ENCODE data around the gene CCDC107. TPM values are rescaled to one million over a fixed set of nuclear protein-coding genes. Genes with fewer than 3 reads are reported as not detected.

Gene CCDC107
- total RNA-seq, 1 donor from 2014 or later: 52.2 TPM

- Mint-ChIP-seq H3K4me3 (ENCODE audit: unreplicated experiment) (no peak overlapping the region), H3K9me3 (ENCODE audit: low read depth) (no peaks in the 10 kb centered on the region), H3K27me3 (ENCODE audit: low read depth) (no peaks in the 10 kb centered on the region), H3K36me3 (ENCODE audit: low read depth) (peaks cover 10% of the 10 kb centered on the region), H3K4me1 (ENCODE audit: low read depth) (peaks cover 80% of the 10 kb centered on the region), H3K27ac (ENCODE audit: unreplicated experiment) (peak overlapping the region; percentile 63)
- TF ChIP-seq CTCF (IDR thresholded peaks at IDR 0.05): no peak
- no peak for DNase-seq (ENCODE audit: low spot score)
Observed at GRCh38 chr9:35661756-35662350, 3.8 kb downstream of the CCDC107 start.

GRCh38 chr9:35662437-35662836, 4.3 kb downstream of the CCDC107 start:
- Mint-ChIP-seq H3K27me3 (ENCODE audit: low read depth) (no peaks in the 10 kb centered on the region), H3K4me1 (ENCODE audit: low read depth) (peaks cover 74% of the 10 kb centered on the region), H3K9me3 (ENCODE audit: low read depth) (no peaks in the 10 kb centered on the region), H3K27ac (ENCODE audit: unreplicated experiment) (peak overlapping the region; percentile 63), H3K36me3 (ENCODE audit: low read depth) (peaks cover 10% of the 10 kb centered on the region), H3K4me3 (ENCODE audit: unreplicated experiment) (no peak overlapping the region)
- no peak for DNase-seq (ENCODE audit: low spot score)
- TF ChIP-seq CTCF (IDR thresholded peaks at IDR 0.05): no peak

GRCh38 chr9:35664531-35665470, 6.7 kb downstream of the CCDC107 start, which contains the start of gene ARHGEF39:
Gene ARHGEF39 (minus strand): TSS chr9:35665195. CDS start chr9:35665169, 26 bp downstream.
- Mint-ChIP-seq H3K9me3 (ENCODE audit: low read depth) (no peaks in the 10 kb centered on the region), H3K36me3 (ENCODE audit: low read depth) (peaks cover 10% of the 10 kb centered on the region), H3K27ac (ENCODE audit: unreplicated experiment) (peak within 1 kb of the TSS; percentile 69), H3K27me3 (ENCODE audit: low read depth) (no peaks in the 10 kb centered on the region), H3K4me1 (ENCODE audit: low read depth) (peaks cover 75% of the 10 kb centered on the region), H3K4me3 (ENCODE audit: unreplicated experiment) (peak within 1 kb of the TSS; percentile 73)
- peak; percentile 64 for TF ChIP-seq CTCF (IDR thresholded peaks at IDR 0.05)
- no peak for DNase-seq (ENCODE audit: low spot score)

DNA sequence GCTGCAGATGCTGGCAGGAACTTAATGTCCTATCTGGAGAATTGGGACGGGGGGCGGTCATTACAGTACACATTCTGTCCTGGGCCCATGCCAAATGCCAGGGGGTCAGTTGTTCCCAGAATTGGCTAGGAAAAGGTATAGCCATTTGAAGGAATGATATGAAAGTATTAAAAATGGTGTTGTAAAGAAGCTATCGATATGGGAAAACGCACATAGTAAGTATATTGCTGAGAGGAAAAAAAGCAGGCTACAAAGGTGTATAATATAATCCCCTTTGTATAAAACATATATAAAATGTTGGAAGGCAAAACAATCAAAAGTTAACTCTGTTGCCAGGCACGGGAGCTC, 7.4 kb downstream of the CCDC107 start:
- Mint-ChIP-seq H3K9me3 (ENCODE audit: low read depth) (no peaks in the 10 kb centered on the region), H3K4me3 (ENCODE audit: unreplicated experiment) (peak overlapping the region; percentile 73), H3K36me3 (ENCODE audit: low read depth) (peaks cover 10% of the 10 kb centered on the region), H3K27me3 (ENCODE audit: low read depth) (no peaks in the 10 kb centered on the region), H3K4me1 (ENCODE audit: low read depth) (peaks cover 70% of the 10 kb centered on the region), H3K27ac (ENCODE audit: unreplicated experiment) (peak overlapping the region; percentile 51)
- TF ChIP-seq CTCF (IDR thresholded peaks at IDR 0.05): no peak
- no peak for DNase-seq (ENCODE audit: low spot score)

DNA sequence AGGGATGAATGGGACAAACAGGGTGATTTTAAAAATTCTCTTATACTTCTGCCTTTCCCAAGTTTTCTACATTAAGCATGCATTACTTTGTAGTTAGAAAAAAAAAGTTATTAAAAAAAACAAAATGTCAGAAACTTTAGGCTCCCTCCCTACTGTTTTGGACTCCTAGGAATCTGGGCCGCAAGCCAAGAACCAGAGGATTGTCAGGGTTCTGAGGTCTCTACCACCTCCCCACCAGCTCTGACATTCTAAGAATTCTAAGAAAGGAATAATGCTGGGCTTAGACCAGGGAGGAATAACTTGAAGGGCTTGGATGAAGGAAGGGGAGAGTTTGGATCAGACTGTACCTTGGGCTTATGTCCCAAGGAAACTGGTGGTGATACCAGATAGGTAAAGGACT, 8.0 kb downstream of the CCDC107 start:
- no peak for DNase-seq (ENCODE audit: low spot score)
- TF ChIP-seq CTCF (IDR thresholded peaks at IDR 0.05): no peak
- Mint-ChIP-seq H3K27ac (ENCODE audit: unreplicated experiment) (peak overlapping the region; percentile 67), H3K4me1 (ENCODE audit: low read depth) (peaks cover 64% of the 10 kb centered on the region), H3K36me3 (ENCODE audit: low read depth) (peaks cover 4% of the 10 kb centered on the region), H3K27me3 (ENCODE audit: low read depth) (no peaks in the 10 kb centered on the region), H3K4me3 (ENCODE audit: unreplicated experiment) (peak overlapping the region; percentile 6), H3K9me3 (ENCODE audit: low read depth) (no peaks in the 10 kb centered on the region)
